GM21526 (cell line): ENCODE data around the gene FOXK1.

Experiments used
- ATAC-seq: cut with Tn5 transposase; IDR thresholded peaks from one replicate; pipeline ENCODE4 v1.9.1; 2021; ENCODE audit warnings: moderate library complexity; ENCODE audit not compliant: unreplicated experiment, low FRiP score

Gene FOXK1

GRCh38 chr7:4762121-4763055, 80.3 kb downstream of the FOXK1 start:
- no peak for ATAC-seq

- ATAC-seq: no peak
These were observed 81.1 kb downstream of the FOXK1 start for GRCh38 chr7:4763091-4763793.

- ATAC-seq: no peak
These were observed 81.7 kb downstream of the FOXK1 start for GRCh38 chr7:4763794-4764185.

- no peak for ATAC-seq
These were observed 82.4 kb downstream of the FOXK1 start for GRCh38 chr7:4764402-4765007.

GRCh38 chr7:4765776-4766490, 83.8 kb downstream of the FOXK1 start:
- no peak for ATAC-seq

- ATAC-seq: no peak
These were observed 84.8 kb downstream of the FOXK1 start for GRCh38 chr7:4766666-4767519.

- ATAC-seq: no peak
These were observed 86.8 kb downstream of the FOXK1 start for GRCh38 chr7:4768597-4769569.

GRCh38 chr7:4769761-4770160, 87.7 kb downstream of the FOXK1 start:
- ATAC-seq: no peak

- no peak for ATAC-seq
These were observed 88.8 kb downstream of the FOXK1 start for GRCh38 chr7:4770886-4771285.

- ATAC-seq: no peak
These were observed 89.6 kb downstream of the FOXK1 start for GRCh38 chr7:4771737-4772136.

- ATAC-seq: no peak
These were observed 90.2 kb downstream of the FOXK1 start for GRCh38 chr7:4772306-4772705.

- ATAC-seq: no peak
These were observed 91.9 kb downstream of the FOXK1 start for GRCh38 chr7:4774007-4774406.

- peak; percentile 21 for ATAC-seq
These were observed 92.7 kb downstream of the FOXK1 start for GRCh38 chr7:4774658-4775249.

- peak; percentile 90 for ATAC-seq
These were observed 93.3 kb downstream of the FOXK1 start, which contains the start of gene AP5Z1 for GRCh38 chr7:4775250-4775847. Gene AP5Z1, plus strand, starts transcription at chr7:4775623. Its CDS starts 93 bp downstream, at chr7:4775716.

GRCh38 chr7:4775848-4776623, 93.9 kb downstream of the FOXK1 start:
- ATAC-seq: peak; percentile 23

- ATAC-seq: no peak
These were observed 97.0 kb downstream of the FOXK1 start for GRCh38 chr7:4779118-4779517.
